Endothelial cell of umbilical vein (primary cell): ENCODE measurements around the gene WNK4. TPM values are rescaled to one million over a fixed set of nuclear protein-coding genes. Genes with fewer than 3 reads are reported as not detected.
A peak's percentile ranks its signal among the peaks of the same experiment; 100 is the strongest.

Experiments
- BruUV-seq: library from RNA; stranded (reverse); fragments of 400-500 nt; replicated peaks from 2 replicates; lab custom pipeline; 2021; lab: Mats Ljungman, UMichigan
- CTCF ChIA-PET: fragments of 300-600, 350-600 bp; sonication (Branson Sonifier 250); formaldehyde crosslinking; loops from one replicate; lab custom pipeline; 2021; ENCODE audit warnings: antibody characterized with exemption, inconsistent platforms; lab: Charles Lee
- POLR2A ChIA-PET: fragments of 300-600, 350-600 bp; sonication (Branson Sonifier 250); formaldehyde crosslinking; loops from one replicate; lab custom pipeline; 2021; ENCODE audit warnings: antibody characterized with exemption, inconsistent platforms; lab: Charles Lee
- DNase-seq: peaks from one replicate; pipeline ENCODE4 v3.0.0-alpha.2; 2011; ENCODE audit warnings: low read depth, low spot score
- FAIRE-seq: peaks from 2 replicates; lab custom pipeline; 2011; peaks lifted over from hg19 to GRCh38; lab: Jason Lieb, UNC
- H2AFZ ChIP-seq: 2 replicates; pipeline ENCODE4 v1.6.0; 2012; ENCODE audit warnings: low read depth, low read length, control low read depth, inconsistent platforms
- H3K27ac ChIP-seq: 2 replicates; pipeline ENCODE4 v1.5.1; 2011; ENCODE audit warnings: low read depth, mild to moderate bottlenecking, control low read depth, low read length, moderate library complexity; ENCODE audit not compliant: insufficient read depth
- H3K27me3 ChIP-seq, 2 experiments: 2 replicates each; pipeline versions ENCODE4 v1.6.0 to v1.6.1; 2011; ENCODE audit warnings: low read length in 2 of 2, mixed read lengths in 1 of 2; ENCODE audit not compliant: control insufficient read depth in 2 of 2, insufficient read depth in 2 of 2
- H3K36me3 ChIP-seq, 2 experiments: 2 replicates in 1 of 2; 3 replicates in 1 of 2; pipeline ENCODE4 v1.5.1; 2011; ENCODE audit warnings: low read length in 2 of 2, mild to moderate bottlenecking in 1 of 2, moderate library complexity in 1 of 2; ENCODE audit not compliant: control insufficient read depth in 2 of 2, insufficient read depth in 2 of 2; ENCODE audit errors: extremely low read depth in 1 of 2
- H3K4me1 ChIP-seq: 3 replicates; pipeline ENCODE4 v1.5.1; 2011; ENCODE audit warnings: mild to moderate bottlenecking, low read length; ENCODE audit not compliant: control insufficient read depth, insufficient read depth; ENCODE audit errors: extremely low read depth
- H3K4me2 ChIP-seq: 2 replicates; pipeline ENCODE4 v1.6.1; 2011; ENCODE audit warnings: low read length, control low read depth, mixed read lengths; ENCODE audit not compliant: insufficient read depth
- H3K4me3 ChIP-seq, 3 experiments: fragments of 200-600 bp in 1 of 3; sonication (generic), shearing (Covaris generic) in 1 of 3; replicated peaks in 1 of 3; 2 replicates each; pipeline ENCODE4 v1.5.1; 2011 to 2016; ENCODE audit warnings: control low read depth in 3 of 3, low read length in 3 of 3, mild to moderate bottlenecking in 2 of 3, inconsistent platforms in 1 of 3, low read depth in 1 of 3, moderate library complexity in 1 of 3; ENCODE audit not compliant: insufficient read depth in 1 of 3
- H3K79me2 ChIP-seq: 2 replicates; pipeline ENCODE4 v1.6.0; 2012; ENCODE audit warnings: low read length, inconsistent platforms; ENCODE audit not compliant: control insufficient read depth, insufficient read depth
- H3K9ac ChIP-seq: replicated peaks from 2 replicates; pipeline ENCODE3; 2011; ENCODE audit warnings: low read length, control low read depth; ENCODE audit not compliant: insufficient read depth; ENCODE audit errors: extremely low read depth
- H3K9me1 ChIP-seq: replicated peaks from 3 replicates; pipeline ENCODE4 v1.6.0; 2011; ENCODE audit warnings: mild to moderate bottlenecking, low read length; ENCODE audit not compliant: control insufficient read depth, insufficient read depth; ENCODE audit errors: extremely low read depth
- H3K9me3 ChIP-seq: replicated peaks from 2 replicates; pipeline ENCODE4 v1.5.1; 2012; ENCODE audit warnings: low read length, inconsistent platforms; ENCODE audit not compliant: control insufficient read depth, insufficient read depth
- H4K20me1 ChIP-seq: replicated peaks from 2 replicates; pipeline ENCODE3; 2011; ENCODE audit warnings: mild to moderate bottlenecking, low read length; ENCODE audit not compliant: control insufficient read depth, insufficient read depth; ENCODE audit errors: extremely low read depth
- CTCF ChIP-seq, 2 donors: IDR thresholded peaks; 1 replicate in 1 of 2; 2 replicates in 1 of 2; pipeline ENCODE4 v1.5.1; 2011; ENCODE audit warnings: low read length in 2 of 2, mild to moderate bottlenecking in 2 of 2, moderate library complexity in 2 of 2, control low read depth in 1 of 2, inconsistent platforms in 1 of 2, low read depth in 1 of 2; ENCODE audit not compliant: insufficient read depth in 1 of 2; ENCODE audit errors: extremely low read depth in 1 of 2
- EZH2 ChIP-seq: IDR thresholded peaks from 2 replicates; pipeline ENCODE4 v1.6.1; 2012; ENCODE audit warnings: borderline replicate concordance, low read depth, mild to moderate bottlenecking, moderate library complexity, low read length, inconsistent platforms; ENCODE audit not compliant: severe bottlenecking
- FOS ChIP-seq: IDR thresholded peaks from 2 replicates; pipeline ENCODE4 v1.6.1; 2011; ENCODE audit warnings: mild to moderate bottlenecking, low read length, moderate library complexity, borderline replicate concordance; ENCODE audit not compliant: insufficient read depth
- GATA2 ChIP-seq: IDR thresholded peaks from 2 replicates; pipeline ENCODE4 v1.7.0; 2011; ENCODE audit warnings: low read depth, mild to moderate bottlenecking, moderate library complexity, mixed read lengths, low read length; ENCODE audit not compliant: insufficient read length, insufficient read depth
- JUN ChIP-seq: IDR thresholded peaks from 2 replicates; pipeline ENCODE4 v1.6.1; 2011; ENCODE audit warnings: borderline replicate concordance, low read depth; ENCODE audit not compliant: insufficient read length, insufficient read depth
- MAX ChIP-seq: IDR thresholded peaks from 2 replicates; pipeline ENCODE4 v1.6.1; 2011; ENCODE audit not compliant: insufficient read depth, insufficient read length
- MYC ChIP-seq: IDR thresholded peaks from one replicate; pipeline ENCODE4 v1.6.1; 2011; ENCODE audit warnings: mild to moderate bottlenecking, low read depth, low read length
- POLR2A ChIP-seq: IDR thresholded peaks from 2 replicates; pipeline ENCODE4 v1.6.1; 2012; ENCODE audit warnings: low read depth, mild to moderate bottlenecking, control low read depth, low read length
- POLR2AphosphoS5 ChIP-seq: IDR thresholded peaks from 2 replicates; pipeline ENCODE4 v1.6.1; 2012; ENCODE audit warnings: low read depth, mild to moderate bottlenecking, control low read depth, low read length, moderate library complexity; ENCODE audit not compliant: insufficient read depth
- dilution Hi-C: fragments of 300-500 bp; cut with MboI; formaldehyde crosslinking; loops from one replicate; pipeline ENCODE4 v1.15.0; 2019; ENCODE audit warnings: low sequenced_read_pairs; ENCODE audit not compliant: extremely low pct_ligation_motif_present
- intact Hi-C: fragments of 100-400 bp; cut with micrococcal nuclease; formaldehyde crosslinking; loops from one replicate; pipeline ENCODE4 v1.10.0; 2022
- polyA plus RNA-seq, 4 experiments: library from polyadenylated mRNA; depleted of rRNA in 3 of 4; stranded (reverse) in 3 of 4; unstranded in 1 of 4; fragments of >200 nt; gene quantifications; 2 replicates each; pipeline versions ENCODE4 v1.2.1 to v1.2.3, GENCODE V29; 2011 to 2012; ENCODE audit warnings: missing spikeins in 1 of 4
- total RNA-seq: library from RNA; stranded (reverse); gene quantifications from 2 replicates; pipeline ENCODE4 v1.2.3, GENCODE V29; 2021

WNK4 gene
- total and polyA plus RNA-seq, 2 donors (not counting 3 experiments of a cell fraction or from before 2014, with no cell fraction given): 0.84 to 1.9 TPM

DNA sequence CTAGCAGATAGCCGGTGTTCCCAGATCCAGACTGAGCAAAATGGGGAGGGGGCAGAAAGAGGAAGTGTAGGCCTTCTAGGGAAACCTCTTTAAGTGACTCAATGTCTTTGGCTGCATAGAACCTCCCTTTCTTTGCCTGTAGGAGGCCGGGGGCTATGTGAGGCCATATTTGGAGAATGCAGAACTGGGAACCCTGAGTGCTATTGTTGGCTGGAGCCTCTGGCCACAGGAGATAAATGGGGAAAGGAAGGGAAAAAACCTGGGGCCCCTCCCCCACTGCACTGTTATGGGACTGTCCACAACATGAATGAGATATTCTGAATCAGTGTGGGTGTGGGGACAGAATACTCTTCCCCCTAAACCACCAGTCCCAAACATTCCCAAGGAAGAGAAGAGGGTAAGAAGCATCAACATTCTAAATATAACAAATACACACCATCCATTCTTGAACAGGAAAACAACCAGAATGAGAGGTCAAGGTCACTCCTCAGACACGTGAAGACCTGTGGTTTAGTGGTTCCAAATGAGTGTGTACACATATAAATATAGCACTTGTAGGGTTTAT is 4.8 kb upstream of the WNK4 start:
- POLR2A ChIA-PET: no interaction called here
- peak; percentile 61 for FAIRE-seq
- Histone ChIP-seq H3K4me2 (no peak overlapping the region), H3K9ac (no peak overlapping the region), H4K20me1 (no peaks in the 10 kb centered on the region), H3K4me3 (no peak overlapping the region), H3K9me1 (no peaks in the 10 kb centered on the region), H3K9me3 (no peaks in the 10 kb centered on the region), H3K4me1 (peaks cover 30% of the 10 kb centered on the region), H2AFZ (no peak overlapping the region), H3K79me2 (no peaks in the 10 kb centered on the region), H3K36me3 (peaks cover 0 to 8% of the 10 kb centered on the region in 2 experiments), H3K27ac (no peak overlapping the region), H3K27me3 (no peaks in the 10 kb centered on the region)
- peak; percentile 21 for DNase-seq
- TF ChIP-seq EZH2 (no peak), POLR2A (no peak), JUN (no peak), MYC (no peak), CTCF (IDR thresholded peaks at IDR 0.05; ENCODE audit: extremely low read depth in 1 of 2, insufficient read depth in 1 of 2, low read depth in 1 of 2, low read length in 2 of 2) (no peak), GATA2 (no peak), POLR2AphosphoS5 (no peak), FOS (no peak), MAX (no peak)
- CTCF ChIA-PET: interaction anchor here (4.8 kb wide), 1 partner anchor 13 kb away, joined by 53 read pairs; no protein-coding TSS in a partner anchor
- no TSS peak for BruUV-seq
- dilution Hi-C loops (no loop called here), intact Hi-C loops (loop anchor here (2.0 kb wide), 1 partner anchor 55 kb away; no protein-coding TSS in a partner anchor)
